IPS DF 6.9 (cell line): ENCODE data around the gene MAPK8.
A peak's percentile ranks its signal among the peaks of the same experiment; 100 is the strongest.

ENCODE experiments used
- DNase-seq: peaks from one replicate; pipeline ENCODE4 v3.0.0-alpha.2; 2013; ENCODE audit warnings: low read depth, low spot score
- H3K27ac ChIP-seq: one replicate; pipeline ENCODE4 v1.5.1; 2013; ENCODE audit warnings: low read length, control low read depth
- H3K27me3 ChIP-seq: 2 replicates; pipeline ENCODE4 v1.6.1; 2013; ENCODE audit warnings: mild to moderate bottlenecking, low read length; ENCODE audit not compliant: control insufficient read depth, insufficient read depth
- H3K36me3 ChIP-seq: 2 replicates; pipeline ENCODE4 v1.6.1; 2013; ENCODE audit warnings: low read length; ENCODE audit not compliant: control insufficient read depth, insufficient read depth
- H3K4me1 ChIP-seq: 2 replicates; pipeline ENCODE4 v1.6.1; 2013; ENCODE audit warnings: low read length; ENCODE audit not compliant: control insufficient read depth, insufficient read depth
- H3K4me3 ChIP-seq: 2 replicates; pipeline ENCODE4 v1.5.1; 2013; ENCODE audit warnings: mild to moderate bottlenecking, low read length
- H3K9me3 ChIP-seq: 2 replicates; pipeline ENCODE4 v1.6.1; 2013; ENCODE audit warnings: low read length, inconsistent platforms; ENCODE audit not compliant: control insufficient read depth, insufficient read depth
- WGBS: extraction: QIAGEN DNeasy Blood & Tissue Kit; methylation state at CpG from one replicate; pipeline ENCODE4 v1.1.7; 2013; ENCODE audit warnings: mixed read lengths, missing lambda C conversion rate; ENCODE audit not compliant: insufficient read length, insufficient coverage; 5-methylcytosine and 5-hydroxymethylcytosine counted together

MAPK8 gene

GRCh38 chr10:48430402-48430993 is 124.0 kb downstream of the MAPK8 start:
- H3K27me3 ChIP-seq = no peaks in the 10 kb centered on the region
- H3K36me3 ChIP-seq = no peaks in the 10 kb centered on the region
- no peaks in the 10 kb centered on the region for H3K4me1 ChIP-seq
- no CpG with 5 or more reads among the region's 4 CpGs for WGBS
- DNase-seq = no peak
- H3K27ac ChIP-seq = no peak overlapping the region
- no peak overlapping the region for H3K4me3 ChIP-seq
- no peaks in the 10 kb centered on the region for H3K9me3 ChIP-seq

GRCh38 chr10:48431871-48432270 is 125.4 kb downstream of the MAPK8 start:
- Histone ChIP-seq H3K9me3 (no peaks in the 10 kb centered on the region), H3K4me3 (no peak overlapping the region), H3K27ac (no peak overlapping the region), H3K4me1 (no peaks in the 10 kb centered on the region), H3K27me3 (no peaks in the 10 kb centered on the region), H3K36me3 (no peaks in the 10 kb centered on the region)
- DNase-seq = no peak

GRCh38 chr10:48437546-48437945 is 131.1 kb downstream of the MAPK8 start:
- Histone ChIP-seq H3K27ac (no peak overlapping the region), H3K4me1 (no peaks in the 10 kb centered on the region), H3K36me3 (no peaks in the 10 kb centered on the region), H3K9me3 (no peaks in the 10 kb centered on the region), H3K27me3 (no peaks in the 10 kb centered on the region), H3K4me3 (no peak overlapping the region)
- no CpG with 5 or more reads among the region's 3 CpGs for WGBS
- no peak for DNase-seq

GRCh38 chr10:48439031-48439430 is 132.6 kb downstream of the MAPK8 start:
- H3K36me3 ChIP-seq = no peaks in the 10 kb centered on the region
- no CpG with 5 or more reads among the region's 2 CpGs for WGBS
- no peak overlapping the region for H3K27ac ChIP-seq
- H3K27me3 ChIP-seq = no peaks in the 10 kb centered on the region
- H3K9me3 ChIP-seq = no peaks in the 10 kb centered on the region
- no peak overlapping the region for H3K4me3 ChIP-seq
- DNase-seq = no peak
- H3K4me1 ChIP-seq = no peaks in the 10 kb centered on the region

- no peaks in the 10 kb centered on the region for H3K36me3 ChIP-seq
- H3K27ac ChIP-seq = no peak overlapping the region
- H3K4me1 ChIP-seq = no peaks in the 10 kb centered on the region
- DNase-seq = no peak
- WGBS = no CpG with 5 or more reads among the region's 10 CpGs
- H3K9me3 ChIP-seq = no peaks in the 10 kb centered on the region
- H3K27me3 ChIP-seq = no peaks in the 10 kb centered on the region
- H3K4me3 ChIP-seq = no peak overlapping the region
These were observed 133.1 kb downstream of the MAPK8 start for GRCh38 chr10:48439581-48440041.

GRCh38 chr10:48440771-48441170 is 134.3 kb downstream of the MAPK8 start:
- DNase-seq = no peak
- Histone ChIP-seq H3K9me3 (no peaks in the 10 kb centered on the region), H3K27ac (no peak overlapping the region), H3K4me1 (peaks cover 3% of the 10 kb centered on the region; the same call in 1 of the 2 replicates), H3K27me3 (no peaks in the 10 kb centered on the region), H3K4me3 (no peak overlapping the region), H3K36me3 (no peaks in the 10 kb centered on the region)
- WGBS = no CpG with 5 or more reads among the region's 4 CpGs

- no peaks in the 10 kb centered on the region for H3K36me3 ChIP-seq
- no CpG with 5 or more reads among the region's 11 CpGs for WGBS
- no peaks in the 10 kb centered on the region for H3K9me3 ChIP-seq
These were observed 135.8 kb downstream of the MAPK8 start for GRCh38 chr10:48442090-48442808.

GRCh38 chr10:48442809-48443177 is 136.3 kb downstream of the MAPK8 start:
- no peak for DNase-seq
- no peak overlapping the region for H3K27ac ChIP-seq
- peaks cover 3% of the 10 kb centered on the region; the same call in 1 of the 2 replicates for H3K4me1 ChIP-seq
- H3K27me3 ChIP-seq = no peaks in the 10 kb centered on the region
- no peaks in the 10 kb centered on the region for H3K9me3 ChIP-seq
- no peaks in the 10 kb centered on the region for H3K36me3 ChIP-seq
- no peak overlapping the region for H3K4me3 ChIP-seq
- no CpG with 5 or more reads among the region's 5 CpGs for WGBS

More at GRCh38 chr10:48442090-48442808, 135.8 kb downstream of the MAPK8 start:
- no peaks in the 10 kb centered on the region for H3K27me3 ChIP-seq
- peaks cover 3% of the 10 kb centered on the region; the same call in 1 of the 2 replicates for H3K4me1 ChIP-seq
- H3K4me3 ChIP-seq = no peak overlapping the region
- H3K27ac ChIP-seq = no peak overlapping the region
- no peak for DNase-seq

GRCh38 chr10:48444266-48444665 is 137.8 kb downstream of the MAPK8 start:
- H3K27ac ChIP-seq = no peak overlapping the region
- WGBS = no CpG with 5 or more reads among the region's 2 CpGs
- no peaks in the 10 kb centered on the region for H3K36me3 ChIP-seq
- peak; percentile 27 for DNase-seq
- no peak overlapping the region for H3K4me3 ChIP-seq
- H3K27me3 ChIP-seq = no peaks in the 10 kb centered on the region
- H3K4me1 ChIP-seq = peaks cover 3% of the 10 kb centered on the region; the same call in 1 of the 2 replicates
- H3K9me3 ChIP-seq = no peaks in the 10 kb centered on the region

GRCh38 chr10:48444861-48445841 is 138.7 kb downstream of the MAPK8 start:
- H3K4me3 ChIP-seq = no peak overlapping the region
- H3K9me3 ChIP-seq = no peaks in the 10 kb centered on the region
- 0 out of 2 replicates have a peak, but pooled peaks cover 3% of the 10 kb centered on the region for H3K36me3 ChIP-seq
- no peaks in the 10 kb centered on the region for H3K27me3 ChIP-seq
- no peak for DNase-seq
- no peak overlapping the region for H3K27ac ChIP-seq
- WGBS = no CpG with 5 or more reads among the region's 20 CpGs
- peaks cover 3% of the 10 kb centered on the region; the same call in 1 of the 2 replicates for H3K4me1 ChIP-seq
